ENCODE measurements around the gene HS6ST3.

DNA sequence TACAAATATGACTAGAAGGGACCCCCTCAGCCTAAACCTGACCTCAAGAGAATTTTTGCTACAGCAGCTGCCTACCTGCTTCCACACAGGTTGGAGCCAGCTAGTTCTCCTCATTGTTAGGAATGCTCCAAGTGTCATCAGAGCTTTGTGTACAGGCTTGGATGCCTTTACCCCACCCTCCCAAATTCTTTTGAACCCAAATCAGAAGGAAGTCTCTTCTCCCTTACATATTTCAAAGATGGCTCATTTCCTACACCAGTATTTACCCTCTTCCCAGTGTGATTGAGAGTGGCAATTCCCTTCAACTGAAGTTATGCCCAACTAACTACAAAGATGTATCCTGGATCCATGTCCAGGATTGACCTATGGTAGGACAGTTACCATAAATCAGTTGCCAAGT lies 581.2 kb downstream of the HS6ST3 start:
- TF ChIP-seq, protein P1, sequence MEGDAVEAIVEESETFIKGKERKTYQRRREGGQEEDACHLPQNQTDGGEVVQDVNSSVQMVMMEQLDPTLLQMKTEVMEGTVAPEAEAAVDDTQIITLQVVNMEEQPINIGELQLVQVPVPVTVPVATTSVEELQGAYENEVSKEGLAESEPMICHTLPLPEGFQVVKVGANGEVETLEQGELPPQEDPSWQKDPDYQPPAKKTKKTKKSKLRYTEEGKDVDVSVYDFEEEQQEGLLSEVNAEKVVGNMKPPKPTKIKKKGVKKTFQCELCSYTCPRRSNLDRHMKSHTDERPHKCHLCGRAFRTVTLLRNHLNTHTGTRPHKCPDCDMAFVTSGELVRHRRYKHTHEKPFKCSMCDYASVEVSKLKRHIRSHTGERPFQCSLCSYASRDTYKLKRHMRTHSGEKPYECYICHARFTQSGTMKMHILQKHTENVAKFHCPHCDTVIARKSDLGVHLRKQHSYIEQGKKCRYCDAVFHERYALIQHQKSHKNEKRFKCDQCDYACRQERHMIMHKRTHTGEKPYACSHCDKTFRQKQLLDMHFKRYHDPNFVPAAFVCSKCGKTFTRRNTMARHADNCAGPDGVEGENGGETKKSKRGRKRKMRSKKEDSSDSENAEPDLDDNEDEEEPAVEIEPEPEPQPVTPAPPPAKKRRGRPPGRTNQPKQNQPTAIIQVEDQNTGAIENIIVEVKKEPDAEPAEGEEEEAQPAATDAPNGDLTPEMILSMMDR (IDR thresholded peaks at IDR 0.05; ENCODE audit: borderline replicate concordance, extremely low read depth, low read length, poor library complexity, severe bottlenecking), result no peak
- TF ChIP-seq EZH2 (IDR thresholded peaks at IDR 0.05; ENCODE audit: borderline replicate concordance, low read depth, low read length, severe bottlenecking), result no peak

All from DND-41 (cell line).